Measurements from ENCODE around the gene CAMKMT. TPM values are rescaled to one million over a fixed set of nuclear protein-coding genes. Genes with fewer than 3 reads are reported as not detected.

CAMKMT gene
- polyA plus RNA-seq, 3 donors = 4.7 to 7.8 (median 7.0) TPM

- Histone ChIP-seq H2AFZ (ENCODE audit: insufficient read depth, low read depth, low read length, poor library complexity, severe bottlenecking) (no peak overlapping the region), H3K9ac (ENCODE audit: insufficient read depth, low read length, poor library complexity, severe bottlenecking) (no peak overlapping the region), H3K27me3 (ENCODE audit: control insufficient read depth in 2 of 2, insufficient read depth in 2 of 2, low read length in 2 of 2) (no peaks in the 10 kb centered on the region), H3K36me3 (replicated peaks in 1 of 2; ENCODE audit: control insufficient read depth in 1 of 2, insufficient read depth in 2 of 2, low read length in 2 of 2) (no peaks in the 10 kb centered on the region), H3K4me1 (ENCODE audit: control insufficient read depth in 1 of 2, insufficient read depth in 2 of 2, low read length in 2 of 2) (no peaks in the 10 kb centered on the region), H3K27ac (ENCODE audit: low read depth in 1 of 2, low read length in 2 of 2) (no peak overlapping the region), H3K4me2 (replicated peaks; ENCODE audit: extremely low read depth, low read length, poor library complexity, severe bottlenecking) (no peak overlapping the region), H3K4me3 (replicated peaks in 1 of 3; ENCODE audit: low read depth in 2 of 3, low read length in 3 of 3) (no peak overlapping the region), H3K9me3 (replicated peaks in 1 of 2; ENCODE audit: control insufficient read depth in 1 of 2, insufficient read depth in 1 of 2, low read length in 2 of 2) (no peaks in the 10 kb centered on the region), H4K20me1 (ENCODE audit: insufficient read depth, low read length) (no peaks in the 10 kb centered on the region), H3K79me2 (ENCODE audit: insufficient read depth, low read length) (no peaks in the 10 kb centered on the region)
- DNase-seq = no peak
- no peaks in the 10 kb centered on the region for H3K4me1 Mint-ChIP-seq
- H3K27ac Mint-ChIP-seq = no peak overlapping the region
- H3K4me3 Mint-ChIP-seq = no peak overlapping the region
- no peak for TF ChIP-seq CTCF (IDR thresholded peaks at IDR 0.05)
- H3K9me3 Mint-ChIP-seq = no peaks in the 10 kb centered on the region
- peaks cover 0 to 2% of the 10 kb centered on the region in 2 donors for H3K36me3 Mint-ChIP-seq
- intact Hi-C loops (cut with micrococcal nuclease) = no loop called here
- H3K27me3 Mint-ChIP-seq (ENCODE audit: low read depth in 3 of 3) = peaks cover 0 to 2% (median 0%) of the 10 kb centered on the region in 3 donors
These were observed 95.2 kb downstream of the CAMKMT start for GRCh38 chr2:44456946-44457345.

GRCh38 chr2:44459739-44460138 lies 98.0 kb downstream of the CAMKMT start:
- no peak for DNase-seq
- Mint-ChIP-seq H3K27me3 (ENCODE audit: low read depth in 3 of 3) (peaks cover 0 to 2% (median 0%) of the 10 kb centered on the region in 3 donors), H3K4me1 (no peaks in the 10 kb centered on the region), H3K4me3 (no peak overlapping the region), H3K36me3 (peaks cover 0 to 2% of the 10 kb centered on the region in 2 donors), H3K27ac (no peak overlapping the region), H3K9me3 (peaks cover 0 to 19% (median 8%) of the 10 kb centered on the region in 7 donors)
- intact Hi-C loops (cut with micrococcal nuclease) = no loop called here
- Histone ChIP-seq H3K4me3 (replicated peaks in 1 of 3; ENCODE audit: low read depth in 2 of 3, low read length in 3 of 3) (no peak overlapping the region), H3K4me2 (replicated peaks; ENCODE audit: extremely low read depth, low read length, poor library complexity, severe bottlenecking) (no peak overlapping the region), H3K27ac (ENCODE audit: low read depth in 1 of 2, low read length in 2 of 2) (no peak overlapping the region), H3K36me3 (replicated peaks in 1 of 2; ENCODE audit: control insufficient read depth in 1 of 2, insufficient read depth in 2 of 2, low read length in 2 of 2) (no peaks in the 10 kb centered on the region), H3K9ac (ENCODE audit: insufficient read depth, low read length, poor library complexity, severe bottlenecking) (no peak overlapping the region), H4K20me1 (ENCODE audit: insufficient read depth, low read length) (no peaks in the 10 kb centered on the region), H3K79me2 (ENCODE audit: insufficient read depth, low read length) (no peaks in the 10 kb centered on the region), H2AFZ (ENCODE audit: insufficient read depth, low read depth, low read length, poor library complexity, severe bottlenecking) (no peak overlapping the region), H3K27me3 (ENCODE audit: control insufficient read depth in 2 of 2, insufficient read depth in 2 of 2, low read length in 2 of 2) (no peaks in the 10 kb centered on the region), H3K9me3 (replicated peaks in 1 of 2; ENCODE audit: control insufficient read depth in 1 of 2, insufficient read depth in 1 of 2, low read length in 2 of 2) (peaks cover 0 to 11% of the 10 kb centered on the region in 2 donors), H3K4me1 (ENCODE audit: control insufficient read depth in 1 of 2, insufficient read depth in 2 of 2, low read length in 2 of 2) (no peaks in the 10 kb centered on the region)
- no CpG with 5 or more reads among the region's 1 CpG for WGBS (ENCODE audit: insufficient coverage)
- no peak for TF ChIP-seq CTCF (IDR thresholded peaks at IDR 0.05)
